22Rv1 (cell line): ENCODE data around the gene C22orf23.

Experiments
- H3K27ac ChIP-seq: fragments of 450-650 bp; 2 replicates; pipeline ENCODE4 v1.5.1; 2017
- ZFX ChIP-seq: fragments of 450-650 bp; IDR thresholded peaks from 2 replicates; pipeline ENCODE4 v1.6.1; 2017; ENCODE audit warnings: antibody characterized with exemption, borderline replicate concordance
- TF ChIP-seq, protein P1 (sequence below): fragments of 450-650 bp; IDR thresholded peaks from 2 replicates; pipeline ENCODE4 v1.5.1; 2017; ENCODE audit warnings: mild to moderate bottlenecking

The C22orf23 gene

DNA sequence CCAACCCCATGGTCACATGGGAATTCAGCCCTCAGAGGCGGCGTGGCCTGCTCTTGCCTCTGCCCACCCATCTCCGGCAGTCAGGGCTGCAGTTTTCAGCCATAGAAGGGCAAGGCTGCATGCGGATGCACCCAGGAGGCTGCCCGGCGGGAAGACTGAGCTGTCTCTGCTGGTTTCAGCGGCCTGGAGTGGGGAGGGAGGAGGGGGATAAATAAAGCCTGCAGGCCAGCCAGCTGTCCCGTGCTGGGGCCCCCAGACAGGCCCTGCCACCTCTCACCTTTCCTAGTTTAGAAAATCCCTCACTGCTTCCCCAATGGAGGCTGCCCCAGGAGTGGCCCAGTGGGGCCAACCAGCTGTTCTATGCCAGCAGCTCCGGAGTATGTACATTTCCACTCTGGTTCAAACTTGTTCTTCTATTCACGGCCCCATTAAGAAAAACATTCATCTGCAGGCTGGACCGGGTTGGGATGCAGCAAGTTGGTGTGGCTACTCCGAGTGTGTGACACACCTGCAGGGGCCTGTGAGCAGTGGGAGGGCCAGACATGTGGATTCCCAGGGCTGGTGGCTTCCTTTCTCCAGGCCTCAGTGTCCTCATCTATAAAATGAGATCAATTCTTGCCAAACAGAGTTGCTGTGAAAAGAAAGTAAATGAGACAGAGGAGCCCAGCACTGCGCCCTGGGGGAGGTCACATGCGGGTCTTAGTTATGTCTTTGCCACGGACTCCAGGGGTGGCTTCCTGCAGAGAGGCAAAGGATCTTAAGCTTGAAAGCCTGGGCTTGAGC lies 42.3 kb downstream of the C22orf23 start:
- H3K27ac ChIP-seq: no peak overlapping the region

DNA sequence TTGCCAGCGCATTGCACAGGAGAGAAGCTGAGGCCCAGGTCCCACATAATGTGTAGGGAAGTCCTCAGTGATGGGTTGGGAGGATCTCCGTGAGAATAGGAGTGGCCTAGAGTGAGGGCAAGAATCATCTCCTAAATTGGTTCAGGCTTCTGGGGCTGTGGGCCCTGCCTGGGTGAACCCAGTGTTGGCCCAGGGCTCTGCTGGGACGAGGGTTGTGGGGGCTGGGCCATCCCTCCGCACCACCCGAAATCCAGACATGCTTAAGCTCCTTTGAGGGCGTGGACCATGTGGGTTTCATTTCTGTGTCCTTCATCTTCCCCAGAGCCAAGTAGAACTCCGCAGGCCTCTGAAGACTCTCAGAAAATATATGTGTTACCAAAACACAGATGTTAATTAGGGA lies 43.6 kb downstream of the C22orf23 start:
- TF ChIP-seq, protein P1, sequence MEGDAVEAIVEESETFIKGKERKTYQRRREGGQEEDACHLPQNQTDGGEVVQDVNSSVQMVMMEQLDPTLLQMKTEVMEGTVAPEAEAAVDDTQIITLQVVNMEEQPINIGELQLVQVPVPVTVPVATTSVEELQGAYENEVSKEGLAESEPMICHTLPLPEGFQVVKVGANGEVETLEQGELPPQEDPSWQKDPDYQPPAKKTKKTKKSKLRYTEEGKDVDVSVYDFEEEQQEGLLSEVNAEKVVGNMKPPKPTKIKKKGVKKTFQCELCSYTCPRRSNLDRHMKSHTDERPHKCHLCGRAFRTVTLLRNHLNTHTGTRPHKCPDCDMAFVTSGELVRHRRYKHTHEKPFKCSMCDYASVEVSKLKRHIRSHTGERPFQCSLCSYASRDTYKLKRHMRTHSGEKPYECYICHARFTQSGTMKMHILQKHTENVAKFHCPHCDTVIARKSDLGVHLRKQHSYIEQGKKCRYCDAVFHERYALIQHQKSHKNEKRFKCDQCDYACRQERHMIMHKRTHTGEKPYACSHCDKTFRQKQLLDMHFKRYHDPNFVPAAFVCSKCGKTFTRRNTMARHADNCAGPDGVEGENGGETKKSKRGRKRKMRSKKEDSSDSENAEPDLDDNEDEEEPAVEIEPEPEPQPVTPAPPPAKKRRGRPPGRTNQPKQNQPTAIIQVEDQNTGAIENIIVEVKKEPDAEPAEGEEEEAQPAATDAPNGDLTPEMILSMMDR: no peak
- no peak for TF ChIP-seq ZFX

More for the DNA sequence above, 42.3 kb downstream of the C22orf23 start:
- TF ChIP-seq ZFX: no peak
- TF ChIP-seq, protein P1: no peak

DNA sequence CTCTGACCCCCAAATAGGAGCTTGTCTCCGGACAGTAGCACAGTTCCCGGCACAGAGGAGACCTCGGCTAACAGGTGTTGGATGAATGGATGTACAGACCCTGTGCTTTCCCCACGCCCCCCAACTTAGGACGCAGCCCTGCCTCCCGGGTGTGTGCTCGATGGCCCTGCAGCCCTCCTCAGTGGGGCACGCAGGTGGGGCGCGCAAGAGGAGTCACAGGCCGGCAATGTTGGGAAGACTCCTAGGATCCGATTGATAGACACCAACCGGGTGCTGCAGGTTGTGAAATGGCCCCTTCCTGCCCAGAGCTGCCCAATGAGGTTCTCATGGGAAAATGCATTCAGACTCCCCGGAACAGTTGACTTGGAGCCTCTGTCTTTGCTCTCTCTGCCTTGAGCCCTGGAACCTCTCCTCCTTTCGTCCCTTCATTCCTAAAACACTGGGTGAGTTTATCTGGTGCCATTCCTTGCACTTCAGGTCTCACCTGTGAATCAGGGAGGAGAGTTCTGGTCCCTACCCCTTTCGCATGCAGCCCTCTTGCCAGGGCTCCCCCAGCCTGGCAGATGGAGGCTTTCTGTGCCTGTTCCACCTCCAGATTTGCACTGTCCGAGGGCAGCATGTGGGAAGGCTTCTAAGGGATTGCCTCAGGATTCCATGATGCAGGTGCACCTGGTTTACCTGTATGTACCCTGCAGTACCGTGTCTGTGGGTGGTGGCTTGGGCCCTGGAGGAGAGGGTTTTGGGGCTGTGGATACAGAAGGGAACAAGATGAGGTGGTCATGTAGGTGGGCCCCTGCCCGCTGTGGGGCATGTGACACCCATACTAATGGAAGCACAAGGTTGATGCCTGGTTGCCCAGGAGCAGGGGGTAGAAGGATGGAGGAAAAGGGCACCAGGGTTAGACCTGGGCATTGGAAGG lies 46.1 kb downstream of the C22orf23 start:
- peak overlapping the region; percentile 67 for H3K27ac ChIP-seq

More for the DNA sequence above, 43.6 kb downstream of the C22orf23 start:
- no peak overlapping the region for H3K27ac ChIP-seq

DNA sequence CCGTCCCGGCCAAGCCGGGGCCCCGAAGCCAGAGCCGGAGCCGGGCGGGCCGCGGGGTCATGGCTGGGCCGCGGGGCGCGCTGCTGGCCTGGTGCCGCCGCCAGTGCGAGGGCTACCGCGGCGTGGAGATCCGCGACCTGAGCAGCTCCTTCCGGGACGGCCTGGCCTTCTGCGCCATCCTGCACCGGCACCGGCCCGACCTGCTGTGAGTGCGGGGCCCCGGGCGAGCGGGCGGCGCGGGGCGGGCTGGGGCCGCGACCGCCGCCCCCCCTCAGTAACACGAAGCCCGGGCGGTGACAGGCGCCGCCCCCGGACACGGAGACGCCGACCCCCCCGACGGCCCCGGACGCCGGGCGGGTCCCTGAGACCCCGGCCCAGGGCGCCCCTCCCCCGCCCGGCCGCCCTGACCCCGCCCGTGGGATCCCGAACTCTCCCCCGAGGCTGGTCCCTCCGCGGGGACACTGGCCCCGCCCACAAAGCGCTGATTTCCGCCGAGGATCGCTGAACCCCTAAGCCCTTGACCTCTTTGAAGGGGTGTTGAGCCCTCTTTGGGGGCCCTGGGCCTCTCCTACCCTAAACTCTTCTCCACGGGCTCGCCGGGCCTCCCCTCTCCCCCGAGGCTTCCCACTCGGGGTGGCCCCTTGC lies 46.9 kb downstream of the C22orf23 start:
- no peak for TF ChIP-seq ZFX
- TF ChIP-seq, protein P1: peak; percentile 37
- H3K27ac ChIP-seq: peak overlapping the region; percentile 67

More for the DNA sequence above, 46.1 kb downstream of the C22orf23 start:
- TF ChIP-seq, protein P1: no peak
- TF ChIP-seq ZFX: no peak

DNA sequence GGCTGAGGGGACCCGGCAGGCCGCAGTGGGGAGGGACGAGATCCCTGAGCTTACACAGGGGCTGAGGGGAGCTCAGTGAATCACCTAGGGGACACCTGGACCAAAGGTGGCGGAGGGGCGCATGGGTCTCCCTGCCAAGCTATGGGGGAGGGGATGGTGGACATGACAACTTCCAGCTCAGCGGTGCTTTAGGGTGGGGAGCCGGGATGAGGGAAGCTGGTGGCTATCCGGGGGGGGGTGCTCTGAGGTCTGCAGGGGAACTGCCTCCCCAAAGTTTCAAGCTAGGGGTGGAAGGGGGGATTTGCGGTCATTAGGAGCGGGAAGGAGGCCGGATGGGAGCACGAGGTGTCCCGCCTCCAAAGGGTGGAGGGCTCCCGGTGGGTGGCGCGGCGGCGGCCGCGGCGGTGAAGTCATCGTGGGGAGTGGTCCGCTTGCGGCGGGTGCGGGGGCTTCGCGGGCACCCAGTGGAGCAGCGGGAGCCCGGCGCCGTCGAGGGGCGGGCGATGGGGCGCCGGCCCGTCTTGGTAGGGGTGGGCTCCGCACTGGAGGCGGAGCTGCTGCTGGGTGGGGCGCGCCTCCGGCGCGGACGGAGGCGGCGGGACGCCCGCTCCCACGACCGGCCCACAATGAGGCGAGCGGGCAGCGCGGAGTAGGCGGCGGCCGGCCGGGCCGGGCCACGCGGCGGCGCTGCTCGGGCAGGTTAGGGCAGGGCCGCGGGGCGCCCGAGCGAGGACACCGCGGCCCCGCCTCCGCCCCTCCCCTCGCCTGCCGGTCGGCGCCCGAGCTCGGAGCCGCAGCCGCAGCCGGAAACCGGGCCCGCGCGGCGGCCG lies 47.7 kb downstream of the C22orf23 start, which contains the start of gene MICALL1:
TSS of gene MICALL1 (plus strand) at position 764 of the 830 bp plus-strand sequence. CDS start 126 bp downstream, outside the sequence.
- peak within 1 kb of the TSS; percentile 67 for H3K27ac ChIP-seq
- no peak for TF ChIP-seq ZFX
- TF ChIP-seq, protein P1: peak; percentile 78
